IMR-90 (cell line): ENCODE measurements around the gene NUP93. TPM values are rescaled to one million over a fixed set of nuclear protein-coding genes. Genes with fewer than 3 reads are reported as not detected.

Source experiments
- ATAC-seq: fragments of 200-7000 bp; cut with Tn5 transposase; 2 replicates; pipeline ENCODE4 v1.9.1; 2020; ENCODE audit warnings: low read depth, mild to moderate bottlenecking, moderate library complexity
- BruUV-seq: library from RNA; stranded (reverse); fragments of 400-500 nt; replicated peaks from 2 replicates; lab custom pipeline; 2021; lab: Mats Ljungman, UMichigan
- CTCF ChIA-PET: fragments of 300-600 bp; formaldehyde crosslinking; extraction: SDS; loops from one replicate; lab custom pipeline; 2021; ENCODE audit warnings: antibody characterized with exemption; lab: Yijun Ruan, JAX
- POLR2A ChIA-PET: fragments of 300-600 bp; sonication (Branson Sonifier 250); formaldehyde crosslinking; loops from one replicate; lab custom pipeline; 2022; ENCODE audit warnings: antibody characterized with exemption; ENCODE audit not compliant: unreplicated experiment; lab: Charles Lee
- DNase-seq: peaks from one replicate; pipeline ENCODE4 v3.0.0; 2013
- H2AFZ ChIP-seq: replicated peaks from 2 replicates; pipeline ENCODE3; 2013; ENCODE audit warnings: low read length, mild to moderate bottlenecking; ENCODE audit not compliant: poor library complexity
- H2AK5ac ChIP-seq: 2 replicates; pipeline ENCODE4 v1.6.1; 2013; ENCODE audit warnings: low read depth, low read length, inconsistent platforms
- H2AK9ac ChIP-seq: replicated peaks from 2 replicates; pipeline ENCODE3; 2013; ENCODE audit warnings: mild to moderate bottlenecking, low read depth, low read length, moderate library complexity; ENCODE audit not compliant: poor library complexity
- H2BK120ac ChIP-seq: 2 replicates; pipeline ENCODE4 v1.6.1; 2013; ENCODE audit warnings: low read depth, low read length, inconsistent platforms
- H2BK15ac ChIP-seq: 3 replicates; pipeline ENCODE4 v1.6.1; 2013; ENCODE audit warnings: low read depth, low read length, inconsistent platforms
- H2BK20ac ChIP-seq: 2 replicates; pipeline ENCODE4 v1.6.1; 2013; ENCODE audit warnings: low read depth, mild to moderate bottlenecking, inconsistent platforms, low read length, moderate library complexity
- H2BK5ac ChIP-seq: 2 replicates; pipeline ENCODE4 v1.6.1; 2013; ENCODE audit warnings: mild to moderate bottlenecking, low read depth, low read length, inconsistent platforms; ENCODE audit not compliant: poor library complexity, severe bottlenecking
- H3K14ac ChIP-seq: replicated peaks from 2 replicates; pipeline ENCODE4 v1.6.1; 2013; ENCODE audit warnings: low read depth, low read length, inconsistent platforms
- H3K18ac ChIP-seq: 2 replicates; pipeline ENCODE4 v1.6.1; 2013; ENCODE audit warnings: low read depth, low read length, control low read depth
- H3K23ac ChIP-seq: 2 replicates; pipeline ENCODE4 v1.6.1; 2013; ENCODE audit warnings: low read depth, low read length, inconsistent platforms
- H3K27ac ChIP-seq: 2 replicates; pipeline ENCODE4 v1.5.1; 2013; ENCODE audit warnings: mild to moderate bottlenecking, control low read depth, low read length; ENCODE audit not compliant: insufficient read depth
- H3K27me3 ChIP-seq: 2 replicates; pipeline ENCODE4 v1.6.1; 2013; ENCODE audit warnings: low read length; ENCODE audit not compliant: control insufficient read depth, insufficient read depth
- H3K36me3 ChIP-seq: 2 replicates; pipeline ENCODE4 v1.6.1; 2013; ENCODE audit warnings: low read length, mixed read lengths; ENCODE audit not compliant: control insufficient read depth, insufficient read depth
- H3K4ac ChIP-seq: 2 replicates; pipeline ENCODE4 v1.6.1; 2013; ENCODE audit warnings: low read depth, low read length, inconsistent platforms
- H3K4me1 ChIP-seq: 2 replicates; pipeline ENCODE4 v1.6.1; 2013; ENCODE audit warnings: low read length, mixed read lengths; ENCODE audit not compliant: control insufficient read depth, insufficient read depth
- H3K4me2 ChIP-seq: 2 replicates; pipeline ENCODE4 v1.6.1; 2013; ENCODE audit warnings: low read depth, mild to moderate bottlenecking, control low read depth, low read length, moderate library complexity
- H3K4me3 ChIP-seq: 2 replicates; pipeline ENCODE4 v1.5.1; 2013; ENCODE audit warnings: low read depth, mild to moderate bottlenecking, control low read depth, low read length, moderate library complexity; ENCODE audit not compliant: insufficient read depth
- H3K56ac ChIP-seq: 2 replicates; pipeline ENCODE4 v1.6.1; 2013; ENCODE audit warnings: low read length, inconsistent platforms; ENCODE audit not compliant: insufficient read depth; ENCODE audit errors: extremely low read depth
- H3K79me1 ChIP-seq, 2 experiments: 2 replicates each; pipeline ENCODE4 v1.6.1; 2013; ENCODE audit warnings: low read length in 2 of 2, inconsistent platforms in 1 of 2, low read depth in 1 of 2
- H3K9ac ChIP-seq: 2 replicates; pipeline ENCODE4 v1.6.1; 2013; ENCODE audit warnings: low read depth, low read length, control low read depth
- H3K9me1 ChIP-seq: 2 replicates; pipeline ENCODE4 v1.6.1; 2013; ENCODE audit warnings: low read length, inconsistent platforms; ENCODE audit not compliant: insufficient read depth
- H3K9me3 ChIP-seq: 2 replicates; pipeline ENCODE4 v1.6.1; 2013; ENCODE audit warnings: low read length; ENCODE audit not compliant: control insufficient read depth, insufficient read depth
- H4K20me1 ChIP-seq: 2 replicates; pipeline ENCODE4 v1.6.1; 2013; ENCODE audit warnings: low read length, inconsistent platforms; ENCODE audit not compliant: insufficient read depth
- H4K5ac ChIP-seq: 2 replicates; pipeline ENCODE4 v1.6.1; 2013; ENCODE audit warnings: mild to moderate bottlenecking, low read depth, low read length, control low read depth
- H4K8ac ChIP-seq, 2 experiments: 2 replicates each; pipeline ENCODE4 v1.6.1; 2013; ENCODE audit warnings: low read depth in 2 of 2, low read length in 2 of 2, control low read depth in 1 of 2, inconsistent platforms in 1 of 2
- H4K91ac ChIP-seq: 2 replicates; pipeline ENCODE4 v1.6.1; 2013; ENCODE audit warnings: low read depth, low read length, inconsistent platforms; ENCODE audit not compliant: insufficient read depth
- BHLHE40 ChIP-seq: fragments of 150-350 bp; IDR thresholded peaks from 2 replicates; pipeline ENCODE4 v1.6.1; 2016; ENCODE audit warnings: mild to moderate bottlenecking, low read depth, low read length
- CEBPB ChIP-seq: IDR thresholded peaks from 2 replicates; pipeline ENCODE4 v1.6.1; 2012; ENCODE audit warnings: low read depth, low read length, improper control_type of control experiment
- CHD1 ChIP-seq: IDR thresholded peaks from 2 replicates; pipeline ENCODE4 v1.6.1; 2012; ENCODE audit warnings: low read depth, low read length, improper control_type of control experiment
- CTCF ChIP-seq: conservative IDR thresholded peaks from 2 replicates; pipeline ENCODE4 v1.5.1; 2012; ENCODE audit warnings: mild to moderate bottlenecking, low read depth, low read length, improper control_type of control experiment
- FOS ChIP-seq: fragments of 150-350 bp; IDR thresholded peaks from 2 replicates; pipeline ENCODE4 v1.6.1; 2016; ENCODE audit warnings: low read depth, low read length
- NFE2L2 ChIP-seq: fragments of 150-350 bp; IDR thresholded peaks from 2 replicates; pipeline ENCODE4 v1.6.1; 2016; ENCODE audit warnings: low read depth, mild to moderate bottlenecking, low read length
- POLR2A ChIP-seq: IDR thresholded peaks from 2 replicates; pipeline ENCODE4 v1.6.1; 2012; ENCODE audit warnings: mild to moderate bottlenecking, low read depth, low read length
- RCOR1 ChIP-seq: IDR thresholded peaks from 2 replicates; pipeline ENCODE4 v1.6.1; 2012; ENCODE audit warnings: mild to moderate bottlenecking, low read length, improper control_type of control experiment; ENCODE audit not compliant: insufficient replicate concordance
- SMC3 ChIP-seq: fragments of 150-350 bp; IDR thresholded peaks from 2 replicates; pipeline ENCODE4 v1.6.1; 2016; ENCODE audit warnings: low read depth, mild to moderate bottlenecking, antibody characterized with exemption, low read length, moderate library complexity
- USF2 ChIP-seq: fragments of 150-350 bp; IDR thresholded peaks from 2 replicates; pipeline ENCODE4 v1.6.1; 2017; ENCODE audit warnings: mild to moderate bottlenecking, antibody characterized with exemption, low read length, low read depth
- WGBS, 2 experiments: methylation state at CpG; one replicate each; pipeline versions ENCODE4 v1.1.5 to v1.1.7; 2013; ENCODE audit warnings: missing lambda C conversion rate in 2 of 2; ENCODE audit not compliant: insufficient read length in 1 of 2; ENCODE audit errors: extremely low coverage in 2 of 2; 5-methylcytosine and 5-hydroxymethylcytosine counted together
- dilution Hi-C: fragments of 300-500 bp; cut with HindIII; formaldehyde crosslinking; loops from one replicate; pipeline ENCODE4 v1.14.3; 2018; ENCODE audit warnings: low sequenced_read_pairs; ENCODE audit not compliant: unreplicated experiment
- in situ Hi-C: fragments of 300-500 bp; cut with MboI; formaldehyde crosslinking; loops from 3 replicates; pipeline ENCODE4 v1.14.3; 2019; ENCODE audit warnings: low sequenced_read_pairs, inconsistent platforms, mixed read lengths
- intact Hi-C: fragments of 100-400 bp; cut with micrococcal nuclease; formaldehyde crosslinking; loops from 2 replicates; pipeline ENCODE4 v1.10.0; 2022
- polyA plus RNA-seq, 3 experiments: library from polyadenylated mRNA; depleted of rRNA; stranded (reverse); fragments of >200 nt; gene quantifications; 2 replicates each; pipeline ENCODE4 v1.2.3, GENCODE V29; 2012; ENCODE audit warnings: low replicate concordance in 1 of 3
- total RNA-seq: library from RNA; depleted of rRNA; stranded (reverse); fragments of >200 nt; gene quantifications from 2 replicates; pipeline ENCODE4 v1.2.3, GENCODE V29; 2012

The NUP93 gene
- total and polyA plus RNA-seq, 2 of the 4 experiments (the other 2 are of a cell fraction) = 54.6 to 72.6 TPM

- no peaks in the 10 kb centered on the region for H3K79me1 ChIP-seq
- H3K4me1 ChIP-seq = no peaks in the 10 kb centered on the region
- H3K4me2 ChIP-seq = no peak overlapping the region
- H3K9ac ChIP-seq = no peak overlapping the region
- no peak overlapping the region for H4K8ac ChIP-seq
- no peak overlapping the region for H3K4ac ChIP-seq
- TF ChIP-seq CEBPB (no peak), RCOR1 (no peak), USF2 (no peak), CHD1 (no peak), CTCF (no peak), BHLHE40 (no peak), SMC3 (no peak), NFE2L2 (no peak), FOS (no peak), POLR2A (no peak)
- H2AK5ac ChIP-seq = no peak overlapping the region
- H4K91ac ChIP-seq = no peak overlapping the region
- no peak overlapping the region for H3K4me3 ChIP-seq
- no peak overlapping the region for H3K18ac ChIP-seq
- H3K14ac ChIP-seq = no peak overlapping the region
- peaks cover 5% of the 10 kb centered on the region for H3K9me3 ChIP-seq
- H2BK120ac ChIP-seq = no peak overlapping the region
- ATAC-seq (no peak), DNase-seq (no peak)
- H3K56ac ChIP-seq = no peak overlapping the region
- H2BK20ac ChIP-seq = no peak overlapping the region
- POLR2A ChIA-PET = interaction anchor here (0.6 kb wide), 1 partner anchor 268 kb away, joined by 20 read pairs; no protein-coding TSS in a partner anchor
- H2AK9ac ChIP-seq = no peak overlapping the region
- intact Hi-C loops = no loop called here
- CTCF ChIA-PET = no interaction called here
- no peaks in the 10 kb centered on the region for H4K20me1 ChIP-seq
- no peaks in the 10 kb centered on the region for H3K36me3 ChIP-seq
- no peak overlapping the region for H2AFZ ChIP-seq
- no peak overlapping the region for H3K27ac ChIP-seq
- H2BK15ac ChIP-seq = no peak overlapping the region
- dilution Hi-C loops = no loop called here
- 80% methylated on average over 1 of the region's 5 CpGs; no CpG with 5 or more reads in 1 of the 2 experiments for WGBS, 2 experiments
- no TSS peak for BruUV-seq
- no peaks in the 10 kb centered on the region; the same call in 1 of the 2 replicates for H3K9me1 ChIP-seq
- no peak overlapping the region for H4K5ac ChIP-seq
- H2BK5ac ChIP-seq = no peak overlapping the region
- in situ Hi-C loops = loop anchor here (10.0 kb wide), 1 partner anchor 213 kb away; no protein-coding TSS in a partner anchor
- H3K23ac ChIP-seq = no peak overlapping the region
- H3K27me3 ChIP-seq = peaks cover 2% of the 10 kb centered on the region; the same call in 1 of the 2 replicates
These were observed 32.3 kb upstream of the NUP93 start for GRCh38 chr16:56697456-56698155.
